ENCODE results near the gene REPIN1.

DNA sequence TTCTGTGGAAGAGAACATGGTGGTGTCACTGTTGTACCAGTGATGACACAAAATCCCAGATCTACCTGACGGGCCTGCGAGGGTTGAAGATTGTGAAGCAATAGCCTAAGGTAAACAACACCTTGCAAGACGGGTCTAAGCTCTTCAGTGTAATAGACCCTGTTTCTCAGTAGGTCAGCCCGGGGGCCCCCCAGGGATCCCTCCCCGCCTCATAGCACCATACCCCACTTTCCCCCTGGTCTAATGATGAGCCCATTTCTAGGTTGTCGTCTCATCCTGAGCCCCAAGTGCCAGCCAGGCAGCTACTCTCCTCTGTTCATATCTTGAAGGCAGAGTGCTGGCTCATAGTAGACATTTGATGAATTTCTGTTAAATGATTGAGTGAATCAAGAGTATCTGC lies 42.7 kb upstream of the REPIN1 start:
- TF ChIP-seq, protein P1, sequence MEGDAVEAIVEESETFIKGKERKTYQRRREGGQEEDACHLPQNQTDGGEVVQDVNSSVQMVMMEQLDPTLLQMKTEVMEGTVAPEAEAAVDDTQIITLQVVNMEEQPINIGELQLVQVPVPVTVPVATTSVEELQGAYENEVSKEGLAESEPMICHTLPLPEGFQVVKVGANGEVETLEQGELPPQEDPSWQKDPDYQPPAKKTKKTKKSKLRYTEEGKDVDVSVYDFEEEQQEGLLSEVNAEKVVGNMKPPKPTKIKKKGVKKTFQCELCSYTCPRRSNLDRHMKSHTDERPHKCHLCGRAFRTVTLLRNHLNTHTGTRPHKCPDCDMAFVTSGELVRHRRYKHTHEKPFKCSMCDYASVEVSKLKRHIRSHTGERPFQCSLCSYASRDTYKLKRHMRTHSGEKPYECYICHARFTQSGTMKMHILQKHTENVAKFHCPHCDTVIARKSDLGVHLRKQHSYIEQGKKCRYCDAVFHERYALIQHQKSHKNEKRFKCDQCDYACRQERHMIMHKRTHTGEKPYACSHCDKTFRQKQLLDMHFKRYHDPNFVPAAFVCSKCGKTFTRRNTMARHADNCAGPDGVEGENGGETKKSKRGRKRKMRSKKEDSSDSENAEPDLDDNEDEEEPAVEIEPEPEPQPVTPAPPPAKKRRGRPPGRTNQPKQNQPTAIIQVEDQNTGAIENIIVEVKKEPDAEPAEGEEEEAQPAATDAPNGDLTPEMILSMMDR (IDR thresholded peaks at IDR 0.05; ENCODE audit: low read depth, low read length), result no peak
- no peak for TF ChIP-seq EZH2phosphoT487 (IDR thresholded peaks at IDR 0.05; ENCODE audit: low read depth)

Measured in OCI-LY3 (cell line).